Loucy (cell line): ENCODE results near the gene CCDC134.
A peak's percentile ranks its signal among the peaks of the same experiment; 100 is the strongest.

Experiments used
- H2AFZ ChIP-seq: fragments of 200-600 bp; sonication (generic); 2 replicates; pipeline ENCODE4 v1.6.0; 2016; ENCODE audit warnings: antibody characterized with exemption, mild to moderate bottlenecking, low read length, moderate library complexity
- H3F3A ChIP-seq: fragments of 200-600 bp; 2 replicates; pipeline ENCODE4 v1.6.0; 2016; ENCODE audit warnings: antibody characterized with exemption, low read depth, mild to moderate bottlenecking
- H3K27me3 ChIP-seq: fragments of 200-600 bp; sonication (generic); 2 replicates; pipeline ENCODE4 v1.6.1; 2014; ENCODE audit warnings: low read length, mild to moderate bottlenecking; ENCODE audit not compliant: insufficient read depth, poor library complexity, severe bottlenecking
- H3K36me3 ChIP-seq: fragments of 200-600 bp; sonication (generic); 2 replicates; pipeline ENCODE4 v1.6.1; 2016; ENCODE audit warnings: low read length; ENCODE audit not compliant: insufficient read depth
- H3K4me1 ChIP-seq: fragments of 200-600 bp; sonication (generic); 2 replicates; pipeline ENCODE4 v1.5.1; 2014; ENCODE audit warnings: low read length, mild to moderate bottlenecking; ENCODE audit not compliant: insufficient read depth, poor library complexity, severe bottlenecking
- H3K4me2 ChIP-seq: fragments of 200-600 bp; sonication (generic); 2 replicates; pipeline ENCODE4 v1.6.0; 2014; ENCODE audit warnings: antibody characterized with exemption, low read length, low read depth, mild to moderate bottlenecking; ENCODE audit not compliant: poor library complexity, severe bottlenecking
- H3K4me3 ChIP-seq: fragments of 200-600 bp; sonication (generic); 2 replicates; pipeline ENCODE4 v1.5.1; 2014; ENCODE audit warnings: low read length, mild to moderate bottlenecking, mixed read lengths; ENCODE audit not compliant: poor library complexity, severe bottlenecking
- H3K79me2 ChIP-seq: fragments of 200-600 bp; sonication (generic); 2 replicates; pipeline ENCODE4 v1.6.1; 2014; ENCODE audit warnings: low read length; ENCODE audit not compliant: insufficient read depth
- H3K9ac ChIP-seq: fragments of 200-600 bp; sonication (generic); 2 replicates; pipeline ENCODE4 v1.6.0; 2014; ENCODE audit warnings: mild to moderate bottlenecking, low read depth, low read length, moderate library complexity; ENCODE audit not compliant: poor library complexity, severe bottlenecking
- H3K9me2 ChIP-seq: fragments of 200-600 bp; sonication (generic); replicated peaks from 2 replicates; pipeline ENCODE4 v1.6.1; 2016; ENCODE audit warnings: low read depth, low read length, mixed read lengths
- H3K9me3 ChIP-seq: fragments of 200-600 bp; sonication (generic); 2 replicates; pipeline ENCODE4 v1.6.1; 2014; ENCODE audit warnings: mild to moderate bottlenecking, antibody characterized with exemption, low read length, low read depth; ENCODE audit not compliant: insufficient read depth
- H4K20me1 ChIP-seq: fragments of 200-600 bp; sonication (generic); 2 replicates; pipeline ENCODE4 v1.6.0; 2014; ENCODE audit warnings: antibody characterized with exemption, low read length, mild to moderate bottlenecking; ENCODE audit not compliant: insufficient read depth, poor library complexity, severe bottlenecking
- EZH2phosphoT487 ChIP-seq: fragments of 200-600 bp; IDR thresholded peaks from 2 replicates; pipeline ENCODE4 v1.6.1; 2018; ENCODE audit warnings: antibody characterized with exemption, mild to moderate bottlenecking, moderate library complexity, borderline replicate concordance
- TF ChIP-seq, protein P1 (sequence below): fragments of 200-600 bp; sonication (generic); conservative IDR thresholded peaks from 2 replicates; pipeline ENCODE4 v1.5.1; 2014; ENCODE audit warnings: mild to moderate bottlenecking, antibody characterized with exemption, low read length

CCDC134 gene

DNA sequence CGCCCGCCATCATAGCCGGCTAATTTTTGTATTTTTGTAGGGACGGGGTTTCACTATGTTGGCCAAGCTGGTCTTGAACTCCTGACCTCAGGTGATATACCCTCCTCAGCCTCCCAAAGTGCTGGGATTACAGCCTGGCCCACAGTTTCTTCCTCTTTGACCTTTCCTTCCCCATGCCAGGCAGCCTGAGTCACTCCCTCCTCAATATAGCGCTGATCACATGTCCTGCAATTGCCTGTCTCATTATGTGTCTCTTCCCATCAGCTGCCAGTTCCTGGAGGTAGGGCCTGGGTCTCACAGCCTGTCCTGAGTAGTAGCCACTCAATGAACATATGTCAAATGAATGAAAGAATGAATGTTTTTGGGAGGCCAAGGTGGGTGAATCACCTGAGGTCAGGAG, 43.0 kb upstream of the CCDC134 start:
- Histone ChIP-seq H2AFZ (no peak overlapping the region), H4K20me1 (no peaks in the 10 kb centered on the region), H3K79me2 (no peaks in the 10 kb centered on the region), H3K4me2 (no peak overlapping the region), H3K9me3 (no peaks in the 10 kb centered on the region), H3K4me3 (no peak overlapping the region), H3F3A (no peaks in the 10 kb centered on the region), H3K9ac (no peak overlapping the region), H3K36me3 (no peaks in the 10 kb centered on the region), H3K27me3 (no peaks in the 10 kb centered on the region), H3K9me2 (no peaks in the 10 kb centered on the region), H3K4me1 (no peaks in the 10 kb centered on the region)
- TF ChIP-seq EZH2phosphoT487: no peak
- TF ChIP-seq, protein P1, sequence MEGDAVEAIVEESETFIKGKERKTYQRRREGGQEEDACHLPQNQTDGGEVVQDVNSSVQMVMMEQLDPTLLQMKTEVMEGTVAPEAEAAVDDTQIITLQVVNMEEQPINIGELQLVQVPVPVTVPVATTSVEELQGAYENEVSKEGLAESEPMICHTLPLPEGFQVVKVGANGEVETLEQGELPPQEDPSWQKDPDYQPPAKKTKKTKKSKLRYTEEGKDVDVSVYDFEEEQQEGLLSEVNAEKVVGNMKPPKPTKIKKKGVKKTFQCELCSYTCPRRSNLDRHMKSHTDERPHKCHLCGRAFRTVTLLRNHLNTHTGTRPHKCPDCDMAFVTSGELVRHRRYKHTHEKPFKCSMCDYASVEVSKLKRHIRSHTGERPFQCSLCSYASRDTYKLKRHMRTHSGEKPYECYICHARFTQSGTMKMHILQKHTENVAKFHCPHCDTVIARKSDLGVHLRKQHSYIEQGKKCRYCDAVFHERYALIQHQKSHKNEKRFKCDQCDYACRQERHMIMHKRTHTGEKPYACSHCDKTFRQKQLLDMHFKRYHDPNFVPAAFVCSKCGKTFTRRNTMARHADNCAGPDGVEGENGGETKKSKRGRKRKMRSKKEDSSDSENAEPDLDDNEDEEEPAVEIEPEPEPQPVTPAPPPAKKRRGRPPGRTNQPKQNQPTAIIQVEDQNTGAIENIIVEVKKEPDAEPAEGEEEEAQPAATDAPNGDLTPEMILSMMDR: no peak

DNA sequence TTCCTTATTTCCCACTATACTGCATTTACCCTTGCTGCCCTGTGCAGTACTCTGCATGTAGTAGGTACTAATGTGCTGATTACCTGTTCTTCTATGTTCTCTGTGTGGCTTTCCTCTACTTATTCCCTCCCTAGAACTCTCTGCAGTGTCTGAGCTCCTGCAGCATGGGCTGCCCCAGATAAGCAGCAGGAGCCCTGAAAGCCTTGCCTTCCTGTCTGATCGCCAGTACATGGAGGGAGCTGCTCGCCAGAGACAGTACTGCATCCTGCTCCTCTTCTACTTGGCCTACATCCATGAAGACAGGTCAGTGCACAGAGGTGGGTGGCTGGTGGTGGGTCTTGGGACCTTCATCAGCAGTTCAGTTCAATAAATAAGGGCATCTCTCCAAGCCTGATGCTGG, 42.2 kb upstream of the CCDC134 start:
- no peaks in the 10 kb centered on the region for H3K36me3 ChIP-seq
- no peaks in the 10 kb centered on the region for H4K20me1 ChIP-seq
- H3K79me2 ChIP-seq: no peaks in the 10 kb centered on the region
- TF ChIP-seq, protein P1: no peak
- no peak for TF ChIP-seq EZH2phosphoT487
- H3K9ac ChIP-seq: no peak overlapping the region
- no peaks in the 10 kb centered on the region for H3F3A ChIP-seq
- no peak overlapping the region for H3K4me2 ChIP-seq
- H2AFZ ChIP-seq: no peak overlapping the region
- H3K27me3 ChIP-seq: no peaks in the 10 kb centered on the region
- H3K4me3 ChIP-seq: no peak overlapping the region
- H3K4me1 ChIP-seq: no peaks in the 10 kb centered on the region
- no peaks in the 10 kb centered on the region for H3K9me3 ChIP-seq
- no peaks in the 10 kb centered on the region for H3K9me2 ChIP-seq

DNA sequence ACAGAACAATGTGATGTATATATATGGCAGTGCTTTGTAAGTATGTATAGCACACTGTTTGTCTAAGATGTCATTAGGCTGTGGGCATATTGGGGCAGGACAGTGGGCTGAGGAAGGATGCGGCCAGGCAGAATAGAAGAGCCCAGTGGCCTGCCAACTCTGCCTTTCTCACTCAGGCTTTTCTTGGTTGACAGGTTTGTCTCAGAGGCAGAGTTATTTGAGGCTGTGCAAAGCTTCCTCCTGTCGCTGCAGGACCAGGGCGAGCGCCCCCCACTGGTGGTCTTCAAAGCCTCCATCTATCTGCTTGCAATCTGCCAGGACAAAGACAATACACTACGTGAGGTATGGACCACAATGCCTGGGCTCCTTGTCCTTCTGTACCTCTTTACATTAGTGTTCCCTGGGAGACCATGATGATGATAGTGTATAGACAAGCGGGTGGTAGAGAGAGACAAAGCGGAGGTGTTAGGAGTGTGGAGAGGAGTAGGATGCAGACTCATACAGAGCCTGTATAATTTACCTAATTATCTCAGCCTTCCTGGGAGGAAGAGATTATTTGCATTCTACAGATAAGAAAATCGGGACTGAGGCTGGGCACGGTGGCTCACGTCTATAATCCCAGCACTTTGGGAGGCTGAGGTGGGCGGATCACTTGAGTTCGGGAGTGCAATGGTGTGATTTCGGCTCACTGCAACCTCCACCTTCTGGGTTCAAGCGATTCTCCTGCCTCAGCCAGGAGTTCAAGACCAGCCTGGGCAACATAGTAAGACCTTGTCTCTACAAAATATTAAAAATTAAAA, 37.3 kb upstream of the CCDC134 start:
- H4K20me1 ChIP-seq: no peaks in the 10 kb centered on the region
- TF ChIP-seq, protein P1: peak; percentile 93
- no peak for TF ChIP-seq EZH2phosphoT487
- no peaks in the 10 kb centered on the region for H3K27me3 ChIP-seq
- H3K36me3 ChIP-seq: no peaks in the 10 kb centered on the region
- peak overlapping the region; percentile 63 for H2AFZ ChIP-seq
- no peaks in the 10 kb centered on the region for H3K9me3 ChIP-seq
- no peaks in the 10 kb centered on the region for H3F3A ChIP-seq
- H3K4me1 ChIP-seq: no peaks in the 10 kb centered on the region
- no peak overlapping the region for H3K9ac ChIP-seq
- H3K79me2 ChIP-seq: no peaks in the 10 kb centered on the region
- H3K4me3 ChIP-seq: no peak overlapping the region
- no peak overlapping the region for H3K4me2 ChIP-seq
- H3K9me2 ChIP-seq: no peaks in the 10 kb centered on the region
